SK-N-SH treated with all-trans-retinoic acid at 6 μM for 48 hours (cell line): ENCODE results near the gene DPT.

Experiments used
- ATAC-seq: fragments of 200-7000 bp; cut with Tn5 transposase; 3 replicates; pipeline ENCODE4 v1.9.1; 2020; ENCODE audit warnings: mild to moderate bottlenecking, moderate library complexity
- ARNTL ChIP-seq: fragments of 450-650 bp; formaldehyde crosslinking; IDR thresholded peaks from 2 replicates; pipeline ENCODE4 v1.5.0; 2020; ENCODE audit warnings: low read depth, mild to moderate bottlenecking, moderate library complexity, borderline replicate concordance
- BACH2 ChIP-seq: fragments of 250-450 bp; sonication (Bioruptor Pico); IDR thresholded peaks from 2 replicates; pipeline ENCODE4 v1.9.0; 2021; ENCODE audit warnings: mild to moderate bottlenecking, borderline replicate concordance
- CREB5 ChIP-seq: fragments of 250-450 bp; sonication (Bioruptor Pico); IDR thresholded peaks from 2 replicates; pipeline ENCODE4 v1.5.1; 2020; ENCODE audit warnings: low read depth, mild to moderate bottlenecking, moderate library complexity
- CSRNP3 ChIP-seq: fragments of 250-450 bp; sonication (Bioruptor Pico); IDR thresholded peaks from 2 replicates; pipeline ENCODE4 v1.5.1; 2021; ENCODE audit warnings: mild to moderate bottlenecking, moderate library complexity
- ESRRG ChIP-seq: fragments of 250-450 bp; sonication (Bioruptor Pico); IDR thresholded peaks from 2 replicates; pipeline ENCODE4 v1.6.1; 2021; ENCODE audit warnings: mild to moderate bottlenecking
- GLIS3 ChIP-seq: fragments of 250-450 bp; sonication (Bioruptor Pico); IDR thresholded peaks from 2 replicates; pipeline ENCODE4 v1.5.0; 2020; ENCODE audit warnings: mild to moderate bottlenecking, moderate library complexity
- ISL1 ChIP-seq: fragments of 250-450 bp; sonication (Bioruptor Pico); IDR thresholded peaks from 2 replicates; pipeline ENCODE4 v2.1.2; 2022; ENCODE audit warnings: mild to moderate bottlenecking, moderate library complexity
- OSR1 ChIP-seq: fragments of 250-450 bp; sonication (Bioruptor Pico); IDR thresholded peaks from 2 replicates; pipeline ENCODE4 v1.8.0; 2022; ENCODE audit warnings: moderate library complexity, mild to moderate bottlenecking, inconsistent platforms
- PATZ1 ChIP-seq: fragments of 250-450 bp; sonication (Bioruptor Pico); IDR thresholded peaks from 2 replicates; pipeline ENCODE4 v1.8.0; 2020; ENCODE audit warnings: mild to moderate bottlenecking, moderate library complexity, borderline replicate concordance
- POU6F1 ChIP-seq: fragments of 250-450 bp; sonication (Bioruptor Pico); IDR thresholded peaks from 2 replicates; pipeline ENCODE4 v1.8.0; 2021; ENCODE audit warnings: low read depth, mild to moderate bottlenecking, moderate library complexity, borderline replicate concordance
- PPARA ChIP-seq: fragments of 250-450 bp; sonication (Bioruptor Pico); IDR thresholded peaks from 2 replicates; pipeline ENCODE4 v1.5.0; 2020; ENCODE audit warnings: mild to moderate bottlenecking, borderline replicate concordance
- RARB ChIP-seq: fragments of 250-450 bp; sonication (Bioruptor Pico); IDR thresholded peaks from 2 replicates; pipeline ENCODE4 v1.8.0; 2021; ENCODE audit warnings: mild to moderate bottlenecking, moderate library complexity
- SNAI2 ChIP-seq: fragments of 250-450 bp; sonication (Bioruptor Pico); IDR thresholded peaks from 2 replicates; pipeline ENCODE4 v1.5.0; 2020; ENCODE audit warnings: mild to moderate bottlenecking, moderate library complexity
- TCF4 ChIP-seq: fragments of 250-450 bp; sonication (Bioruptor Pico); IDR thresholded peaks from 2 replicates; pipeline ENCODE4 v1.8.0; 2021; ENCODE audit warnings: mild to moderate bottlenecking, moderate library complexity, borderline replicate concordance
- TOX ChIP-seq: fragments of 250-450 bp; sonication (Bioruptor Pico); IDR thresholded peaks from 2 replicates; pipeline ENCODE4 v1.8.0; 2021; ENCODE audit warnings: mild to moderate bottlenecking, moderate library complexity, borderline replicate concordance
- TSHZ2 ChIP-seq: fragments of 250-450 bp; sonication (Bioruptor Pico); IDR thresholded peaks from 2 replicates; pipeline ENCODE4 v1.5.0; 2020; ENCODE audit warnings: mild to moderate bottlenecking, moderate library complexity
- ZC3H10 ChIP-seq: fragments of 250-450 bp; sonication (Bioruptor Pico); IDR thresholded peaks from 2 replicates; pipeline ENCODE4 v1.5.1; 2021; ENCODE audit warnings: mild to moderate bottlenecking, moderate library complexity
- ZFP3 ChIP-seq: fragments of 250-450 bp; sonication (Bioruptor Pico); IDR thresholded peaks from 2 replicates; pipeline ENCODE4 v1.5.0; 2020; ENCODE audit warnings: mild to moderate bottlenecking, moderate library complexity
- ZFP30 ChIP-seq: fragments of 450-650 bp; formaldehyde crosslinking; IDR thresholded peaks from 2 replicates; pipeline ENCODE4 v1.5.0; 2022; ENCODE audit warnings: mild to moderate bottlenecking, moderate library complexity
- ZNF565 ChIP-seq: fragments of 450-650 bp; formaldehyde crosslinking; conservative IDR thresholded peaks from 2 replicates; pipeline ENCODE4 v1.5.0; 2020; ENCODE audit warnings: low read depth, mild to moderate bottlenecking, moderate library complexity
- ZNF70 ChIP-seq: fragments of 450-650 bp; formaldehyde crosslinking; IDR thresholded peaks from 2 replicates; pipeline ENCODE4 v1.5.0; 2020; ENCODE audit warnings: mild to moderate bottlenecking, moderate library complexity

DPT gene

GRCh38 chr1:168726281-168726680, 2.7 kb downstream of the DPT start:
- ATAC-seq, result no peak

GRCh38 chr1:168725831-168726230, 3.2 kb downstream of the DPT start:
- TF ChIP-seq ISL1 (CRISPR knock-in tag) (no peak), ARNTL (no peak), GLIS3 (CRISPR knock-in tag) (no peak), ZNF70 (CRISPR knock-in tag) (no peak), PATZ1 (CRISPR knock-in tag) (no peak), POU6F1 (no peak)
- no peak for ATAC-seq

More at GRCh38 chr1:168726281-168726680, 2.7 kb downstream of the DPT start:
- no peak for TF ChIP-seq ZFP3 (CRISPR knock-in tag)
- TF ChIP-seq CSRNP3 (CRISPR knock-in tag), result no peak
- TF ChIP-seq ISL1 (CRISPR knock-in tag), result no peak
- TF ChIP-seq PPARA, result no peak
- TF ChIP-seq ARNTL, result no peak
- TF ChIP-seq POU6F1, result no peak
- TF ChIP-seq OSR1 (CRISPR knock-in tag), result no peak
- no peak for TF ChIP-seq ZFP30 (CRISPR knock-in tag)
- TF ChIP-seq, all 23 proteins: peak for 0

GRCh38 chr1:168725060-168725459, 3.9 kb downstream of the DPT start:
- no peak for ATAC-seq

More at GRCh38 chr1:168725060-168725459, 3.9 kb downstream of the DPT start:
- TF ChIP-seq BACH2 (CRISPR knock-in tag) (no peak), TSHZ2 (CRISPR knock-in tag) (no peak), ZFP3 (CRISPR knock-in tag) (no peak), ARNTL (no peak), SNAI2 (CRISPR knock-in tag) (no peak), CSRNP3 (CRISPR knock-in tag) (no peak), GLIS3 (CRISPR knock-in tag) (no peak), ZNF565 (CRISPR knock-in tag) (no peak), PATZ1 (CRISPR knock-in tag) (no peak), ESRRG (CRISPR knock-in tag) (no peak), OSR1 (CRISPR knock-in tag) (no peak), ZC3H10 (CRISPR knock-in tag) (no peak), TCF4 (CRISPR knock-in tag) (no peak), ISL1 (CRISPR knock-in tag) (no peak), TOX (CRISPR knock-in tag) (no peak), POU6F1 (no peak), RARB (CRISPR knock-in tag) (no peak), PPARA (no peak), CREB5 (CRISPR knock-in tag) (no peak)
